OCI-LY3 (cell line): ENCODE results near the gene ASTE1.

Experiments
- CTCF ChIP-seq: fragments of 200-600, 300-600 bp; sonication (generic); IDR thresholded peaks from 2 replicates; pipeline ENCODE4 v1.5.1; 2014; ENCODE audit warnings: antibody characterized with exemption, low read length, low read depth
- EZH2phosphoT487 ChIP-seq: fragments of 200-600 bp; shearing (Covaris generic); IDR thresholded peaks from 2 replicates; pipeline ENCODE4 v1.6.1; 2018; ENCODE audit warnings: antibody characterized with exemption, mixed run types, low read depth

DNA sequence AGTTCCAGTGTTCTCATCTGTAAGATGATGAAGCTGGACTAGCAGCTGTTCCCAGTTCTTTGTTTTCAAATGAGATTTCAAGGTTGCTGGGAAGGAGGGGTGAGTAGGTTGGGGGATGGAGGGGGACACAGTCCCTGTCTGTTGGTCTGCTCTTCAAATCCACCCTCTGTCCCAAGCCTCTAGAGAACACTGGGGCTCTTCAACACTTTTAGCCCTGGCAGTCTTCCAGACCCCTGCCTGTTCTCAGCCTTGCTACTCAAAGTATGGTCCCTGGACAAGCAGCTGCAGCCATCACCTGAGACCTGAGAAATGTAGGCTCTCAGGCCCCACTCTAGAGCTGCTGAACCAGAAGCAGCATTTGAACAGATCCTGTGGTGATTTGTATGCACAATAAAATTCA is 41.4 kb upstream of the ASTE1 start:
- TF ChIP-seq CTCF, result no peak
- TF ChIP-seq EZH2phosphoT487, result no peak
